HG02588 (cell line): ENCODE results near the gene CDK11B.

Experiments used
- ATAC-seq: cut with Tn5 transposase; IDR thresholded peaks from one replicate; pipeline ENCODE4 v1.9.1; 2021; ENCODE audit warnings: mild to moderate bottlenecking, moderate library complexity; ENCODE audit not compliant: unreplicated experiment

CDK11B gene

DNA sequence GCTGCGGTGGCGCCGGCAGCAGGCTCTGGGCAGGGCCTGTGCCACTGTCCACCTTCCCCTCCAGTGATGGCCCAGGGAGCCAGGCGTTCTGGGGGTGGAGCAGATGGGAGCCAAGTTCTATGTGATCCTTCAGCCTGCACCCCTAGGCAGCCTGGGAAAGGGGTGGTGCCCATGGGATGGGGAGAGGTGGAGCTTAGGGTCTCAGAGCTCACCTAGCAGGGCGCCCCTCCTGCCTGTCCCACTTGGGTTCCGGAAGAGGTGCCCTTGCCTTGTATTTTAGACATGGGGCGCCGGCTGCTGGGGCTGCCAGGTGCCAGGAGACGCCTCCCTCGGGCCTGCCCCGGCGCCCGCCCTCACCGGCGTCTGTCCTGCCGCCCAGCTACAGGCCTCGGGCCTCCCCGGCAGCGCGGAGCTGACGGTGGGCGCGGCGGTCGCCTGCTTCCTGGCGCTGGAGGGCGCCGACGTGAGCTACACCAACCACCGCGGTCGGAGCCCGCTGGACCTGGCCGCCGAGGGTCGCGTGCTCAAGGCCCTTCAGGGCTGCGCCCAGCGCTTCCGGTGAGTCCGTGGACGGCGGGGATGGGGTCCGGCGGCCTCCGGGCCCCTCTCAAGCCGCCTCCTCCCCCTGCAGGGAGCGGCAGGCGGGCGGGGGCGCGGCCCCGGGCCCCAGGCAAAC lies 29.9 kb downstream of the CDK11B start:
- ATAC-seq: no peak

DNA sequence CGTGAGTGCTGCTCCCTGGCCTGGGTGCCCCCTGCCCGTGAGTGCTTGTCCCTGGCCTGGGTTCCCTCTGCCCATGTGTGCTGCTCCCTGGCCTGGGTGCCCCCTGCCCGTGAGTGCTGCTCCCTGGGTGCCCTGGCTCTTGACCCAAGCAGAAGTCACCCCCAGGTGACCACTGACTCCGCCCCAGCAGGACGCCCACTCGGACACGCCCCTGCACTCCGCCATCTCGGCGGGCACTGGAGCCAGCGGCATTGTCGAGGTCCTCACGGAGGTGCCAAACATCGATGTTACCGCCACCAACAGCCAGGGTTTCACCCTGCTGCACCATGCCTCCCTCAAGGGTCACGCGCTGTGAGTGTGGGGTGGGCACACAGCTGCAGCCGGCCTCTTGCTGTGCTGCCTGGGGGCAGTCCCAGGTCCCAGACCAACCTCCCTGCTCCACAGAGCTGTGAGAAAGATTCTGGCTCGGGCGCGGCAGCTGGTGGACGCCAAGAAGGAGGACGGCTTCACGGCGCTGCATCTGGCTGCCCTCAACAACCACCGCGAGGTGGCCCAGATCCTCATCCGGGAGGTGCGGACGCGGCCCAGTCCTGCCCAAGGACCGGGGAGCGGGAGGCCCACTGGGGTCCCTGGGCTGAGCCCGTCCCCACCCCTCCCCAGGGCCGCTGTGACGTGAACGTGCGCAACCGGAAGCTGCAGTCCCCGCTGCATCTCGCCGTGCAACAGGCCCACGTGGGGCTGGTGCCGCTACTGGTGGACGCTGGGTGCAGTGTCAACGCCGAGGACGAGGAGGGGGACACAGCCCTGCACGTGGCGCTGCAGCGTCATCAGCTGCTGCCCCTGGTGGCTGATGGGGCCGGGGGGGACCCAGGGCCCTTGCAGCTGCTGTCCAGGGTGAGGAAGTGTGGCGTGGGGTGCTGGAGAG lies 30.7 kb downstream of the CDK11B start:
- ATAC-seq: no peak

DNA sequence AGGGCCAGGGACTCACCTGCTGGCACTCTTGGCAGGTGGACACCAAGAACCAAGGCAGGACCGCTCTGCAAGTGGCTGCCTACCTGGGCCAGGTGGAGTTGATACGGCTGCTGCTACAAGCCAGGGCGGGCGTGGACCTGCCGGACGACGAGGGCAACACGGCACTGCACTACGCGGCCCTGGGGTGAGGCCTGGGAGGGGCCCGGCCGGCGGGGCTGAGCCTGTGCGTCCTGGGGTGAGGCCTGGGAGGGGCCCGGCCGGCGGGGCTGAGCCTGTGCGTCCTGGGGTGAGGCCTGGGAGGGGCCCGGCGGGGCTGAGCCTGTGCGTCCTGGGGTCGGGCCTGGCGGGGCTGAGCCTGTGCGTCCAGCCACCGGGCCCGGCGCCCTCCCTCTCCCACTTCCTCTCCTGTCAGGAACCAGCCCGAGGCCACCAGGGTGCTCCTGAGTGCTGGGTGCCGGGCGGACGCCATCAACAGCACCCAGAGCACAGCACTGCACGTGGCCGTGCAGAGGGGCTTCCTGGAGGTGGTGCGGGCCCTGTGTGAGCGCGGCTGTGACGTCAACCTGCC lies 31.5 kb downstream of the CDK11B start:
- no peak for ATAC-seq

DNA sequence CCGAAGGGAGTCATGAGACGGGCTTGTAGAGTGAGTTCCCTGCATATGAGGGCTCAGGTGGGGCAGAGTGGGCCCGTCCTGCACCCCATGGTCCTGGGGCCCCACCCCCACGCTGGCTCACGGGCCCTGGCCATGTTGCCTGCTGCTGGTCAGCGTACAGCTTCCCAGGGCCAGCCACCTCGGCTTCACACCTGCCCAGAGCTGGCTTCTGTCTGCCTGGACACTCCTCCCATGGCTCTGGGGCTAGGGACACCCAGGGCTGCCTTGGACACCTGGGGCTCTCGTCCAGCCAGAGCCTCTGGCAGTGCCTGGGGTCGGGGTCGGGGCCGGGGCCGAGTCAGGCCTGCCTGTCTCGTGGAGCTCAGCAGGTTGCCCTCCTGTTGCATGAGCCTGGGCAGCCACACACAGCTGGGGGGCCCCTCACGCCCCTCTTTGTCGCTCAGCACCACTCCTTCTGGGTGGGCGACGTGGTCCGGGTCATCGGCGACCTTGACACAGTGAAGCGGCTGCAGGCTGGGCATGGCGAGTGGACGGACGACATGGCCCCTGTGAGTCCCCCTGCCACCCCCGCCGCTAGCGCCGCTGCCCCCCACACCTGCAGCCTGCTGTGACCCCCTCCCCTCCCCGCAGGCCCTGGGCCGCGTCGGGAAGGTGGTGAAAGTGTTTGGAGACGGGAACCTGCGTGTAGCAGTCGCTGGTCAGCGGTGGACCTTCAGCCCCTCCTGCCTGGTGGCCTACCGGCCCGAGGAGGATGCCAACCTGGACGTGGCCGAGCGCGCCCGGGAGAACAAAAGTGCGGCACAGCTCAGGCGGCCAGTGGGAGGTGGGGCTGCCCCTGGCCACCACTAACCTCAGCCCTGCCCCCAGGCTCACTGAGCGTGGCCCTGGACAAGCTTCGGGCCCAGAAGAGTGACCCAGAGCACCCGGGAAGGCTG lies 32.3 kb downstream of the CDK11B start:
- no peak for ATAC-seq

DNA sequence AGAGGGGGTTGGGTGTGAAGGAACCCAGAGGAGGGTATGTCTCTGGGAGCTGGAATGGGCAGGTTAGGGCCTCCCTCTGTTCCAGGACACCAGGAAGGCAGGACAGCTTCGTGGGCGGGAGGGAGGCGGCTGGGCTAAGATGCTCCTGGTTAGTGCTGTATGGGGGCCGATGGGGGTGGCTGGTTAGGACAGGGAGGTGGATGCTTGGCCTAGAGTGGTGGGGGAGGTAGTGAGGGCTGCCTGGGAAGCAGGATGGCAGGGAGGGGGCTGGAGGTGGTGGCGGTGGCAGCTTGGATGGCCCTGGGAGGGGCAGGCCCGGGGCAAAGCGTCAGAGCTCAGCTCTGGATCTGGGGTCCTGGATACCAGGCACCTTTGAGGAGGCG lies 33.0 kb downstream of the CDK11B start:
- ATAC-seq: no peak

DNA sequence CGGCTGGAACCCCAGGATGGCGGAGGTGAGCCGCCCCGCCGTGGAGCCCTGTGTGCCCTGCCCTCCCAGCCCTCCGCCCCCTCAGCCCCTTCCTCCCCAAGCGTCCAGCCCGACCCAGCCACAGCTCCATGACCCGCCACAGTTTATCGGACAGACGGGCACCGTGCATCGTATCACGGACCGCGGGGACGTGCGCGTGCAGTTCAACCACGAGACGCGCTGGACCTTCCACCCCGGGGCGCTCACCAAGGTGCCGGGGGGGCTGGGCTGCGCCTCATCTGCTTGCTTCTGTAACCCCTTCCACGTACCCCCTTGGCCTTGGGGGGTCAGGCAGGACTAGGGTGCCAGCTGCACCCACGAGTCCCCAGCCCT lies 33.4 kb downstream of the CDK11B start:
- no peak for ATAC-seq

DNA sequence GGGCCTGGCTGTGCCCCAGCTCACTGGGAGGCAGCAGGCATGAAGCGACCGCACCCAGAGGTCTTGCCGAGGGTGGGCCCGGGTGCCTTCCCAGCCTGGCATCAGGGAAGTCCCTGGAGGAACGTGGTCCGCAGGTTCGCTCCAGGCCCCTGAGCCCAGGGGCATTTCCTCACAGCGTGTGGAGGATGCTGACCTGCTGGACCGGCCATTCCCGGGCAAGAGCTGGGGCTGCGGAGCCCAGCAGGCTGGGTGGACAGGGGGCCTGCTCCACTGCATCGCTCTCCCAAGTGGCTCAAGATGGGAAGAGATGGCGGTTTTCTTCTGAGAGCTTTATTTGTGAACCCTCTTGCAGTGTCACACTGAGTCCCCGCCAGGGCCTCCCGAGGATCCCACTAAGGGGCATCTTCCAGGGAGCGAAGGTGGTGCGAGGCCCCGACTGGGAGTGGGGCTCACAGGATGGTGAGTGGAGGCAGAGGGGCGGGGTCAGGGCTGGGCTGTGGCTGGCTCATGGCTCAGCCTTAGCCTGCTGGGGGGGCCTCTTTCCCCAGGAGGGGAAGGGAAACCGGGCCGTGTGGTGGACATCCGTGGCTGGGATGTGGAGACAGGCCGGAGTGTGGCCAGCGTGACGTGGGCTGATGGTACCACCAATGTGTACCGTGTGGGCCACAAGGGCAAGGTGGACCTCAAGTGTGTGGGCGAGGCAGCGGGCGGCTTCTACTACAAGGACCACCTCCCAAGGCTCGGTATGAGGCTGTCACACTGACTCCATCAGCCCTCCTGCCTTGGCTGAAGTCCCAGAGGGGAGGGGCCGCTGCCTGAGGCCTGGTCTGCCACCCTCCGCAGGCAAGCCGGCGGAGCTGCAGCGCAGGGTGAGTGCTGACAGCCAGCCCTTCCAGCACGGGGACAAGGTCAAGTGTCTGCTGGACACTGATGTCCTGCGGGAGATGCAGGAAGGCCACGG lies 34.1 kb downstream of the CDK11B start:
- ATAC-seq: no peak

DNA sequence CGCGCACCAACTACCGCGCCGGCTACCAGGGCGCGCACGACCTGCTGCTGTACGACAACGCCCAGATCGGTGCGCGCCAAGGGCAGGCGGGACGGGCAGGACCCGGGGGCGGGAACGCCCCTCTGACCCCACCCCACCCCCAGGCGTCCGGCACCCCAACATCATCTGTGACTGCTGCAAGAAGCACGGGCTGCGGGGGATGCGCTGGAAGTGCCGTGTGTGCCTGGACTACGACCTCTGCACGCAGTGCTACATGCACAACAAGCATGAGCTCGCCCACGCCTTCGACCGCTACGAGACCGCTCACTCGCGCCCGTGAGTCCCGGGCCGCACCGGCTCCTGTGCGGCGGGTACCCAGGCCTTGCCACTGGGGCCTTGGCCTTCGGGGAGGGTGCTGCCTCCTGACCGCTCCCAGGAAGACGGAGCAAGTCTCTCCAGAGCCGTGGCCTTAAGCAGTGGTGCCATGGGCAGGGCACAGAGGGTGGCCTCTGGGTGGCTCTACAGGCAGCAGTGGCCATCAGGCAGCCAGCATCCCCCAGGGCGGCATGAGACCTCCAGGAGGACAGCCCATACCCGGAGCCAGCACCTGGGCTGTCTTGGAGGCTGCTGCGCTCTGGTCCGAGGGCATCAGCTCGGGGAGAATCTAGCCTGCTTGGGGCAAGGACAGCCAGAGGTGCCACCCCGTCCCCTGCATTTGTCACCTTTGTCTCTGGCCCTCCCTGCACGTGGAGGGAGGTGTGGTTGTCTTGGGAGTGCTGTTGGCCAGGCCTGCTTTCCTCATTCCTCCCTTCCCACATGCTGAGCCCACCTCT lies 35.0 kb downstream of the CDK11B start:
- no peak for ATAC-seq

DNA sequence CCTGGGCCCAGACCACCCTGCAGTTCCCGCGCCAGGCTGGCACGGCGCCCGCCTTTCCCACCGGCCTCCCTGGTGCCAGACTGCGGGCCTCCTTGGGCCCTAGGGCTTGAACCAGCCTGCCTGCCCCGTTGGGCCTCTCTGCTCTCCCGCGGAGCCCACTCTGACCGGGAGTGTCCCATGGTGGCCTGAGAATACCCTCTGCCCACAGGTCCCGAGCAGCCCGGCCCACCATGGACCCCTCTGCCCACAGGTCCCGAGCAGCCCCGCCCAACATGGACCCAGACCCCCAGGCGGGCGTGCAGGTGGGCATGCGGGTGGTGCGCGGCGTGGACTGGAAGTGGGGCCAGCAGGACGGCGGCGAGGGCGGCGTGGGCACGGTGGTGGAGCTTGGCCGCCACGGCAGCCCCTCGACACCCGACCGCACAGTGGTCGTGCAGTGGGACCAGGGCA lies 35.6 kb downstream of the CDK11B start:
- ATAC-seq: no peak

DNA sequence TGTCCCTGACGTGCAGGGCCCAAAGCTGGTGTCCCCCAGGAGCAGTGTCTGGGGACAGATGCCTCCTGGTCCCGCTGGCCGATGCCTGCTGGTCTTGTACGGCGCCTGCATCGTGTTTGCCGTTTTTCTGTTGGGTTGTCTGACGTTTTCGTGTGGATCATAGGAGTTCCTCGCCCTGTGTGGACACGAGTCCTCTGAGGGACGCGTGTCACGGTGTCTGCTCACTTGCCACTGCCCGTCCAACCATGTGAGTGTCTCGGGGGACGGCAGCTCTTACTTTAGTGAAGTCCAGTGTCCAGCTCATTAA lies 36.1 kb downstream of the CDK11B start:
- ATAC-seq: no peak

DNA sequence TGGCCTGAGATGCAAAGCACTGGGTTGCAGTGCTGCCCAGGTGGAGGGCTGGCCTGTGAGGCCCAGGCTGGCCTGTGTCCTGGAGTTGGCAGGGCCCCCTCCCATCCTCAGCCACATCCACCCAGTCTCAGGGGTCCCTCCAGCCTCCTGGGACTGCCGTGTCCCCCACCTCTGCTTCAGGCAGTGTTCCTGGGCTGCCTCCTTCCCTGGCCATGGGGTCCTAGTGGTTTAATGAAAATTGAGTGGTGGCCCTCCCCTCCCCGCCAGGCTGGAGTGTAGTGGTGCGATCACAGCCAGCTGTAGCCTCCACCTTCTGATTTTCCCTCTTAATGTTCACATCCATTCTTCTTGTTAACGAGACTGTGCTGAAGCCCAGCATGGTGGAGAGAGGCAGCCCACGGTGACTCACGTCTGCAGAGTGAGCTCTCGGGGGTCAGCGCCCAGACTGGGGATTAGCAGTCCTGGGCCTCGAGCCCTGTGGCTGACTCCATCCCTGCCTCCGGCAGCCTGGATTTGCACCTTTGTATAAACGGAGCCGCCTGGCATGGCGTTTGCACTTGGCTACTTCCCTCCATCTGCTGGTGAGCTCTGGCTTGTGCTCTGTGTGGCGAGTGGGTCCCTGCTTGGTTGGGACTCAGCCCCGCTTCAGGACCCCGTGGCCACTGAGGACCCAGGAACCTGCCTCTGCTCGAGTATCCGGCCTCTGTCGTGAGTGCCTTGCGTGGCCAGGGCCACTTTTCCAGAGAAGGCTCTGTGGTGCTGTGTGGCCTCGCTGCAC lies 36.6 kb downstream of the CDK11B start:
- ATAC-seq: no peak

DNA sequence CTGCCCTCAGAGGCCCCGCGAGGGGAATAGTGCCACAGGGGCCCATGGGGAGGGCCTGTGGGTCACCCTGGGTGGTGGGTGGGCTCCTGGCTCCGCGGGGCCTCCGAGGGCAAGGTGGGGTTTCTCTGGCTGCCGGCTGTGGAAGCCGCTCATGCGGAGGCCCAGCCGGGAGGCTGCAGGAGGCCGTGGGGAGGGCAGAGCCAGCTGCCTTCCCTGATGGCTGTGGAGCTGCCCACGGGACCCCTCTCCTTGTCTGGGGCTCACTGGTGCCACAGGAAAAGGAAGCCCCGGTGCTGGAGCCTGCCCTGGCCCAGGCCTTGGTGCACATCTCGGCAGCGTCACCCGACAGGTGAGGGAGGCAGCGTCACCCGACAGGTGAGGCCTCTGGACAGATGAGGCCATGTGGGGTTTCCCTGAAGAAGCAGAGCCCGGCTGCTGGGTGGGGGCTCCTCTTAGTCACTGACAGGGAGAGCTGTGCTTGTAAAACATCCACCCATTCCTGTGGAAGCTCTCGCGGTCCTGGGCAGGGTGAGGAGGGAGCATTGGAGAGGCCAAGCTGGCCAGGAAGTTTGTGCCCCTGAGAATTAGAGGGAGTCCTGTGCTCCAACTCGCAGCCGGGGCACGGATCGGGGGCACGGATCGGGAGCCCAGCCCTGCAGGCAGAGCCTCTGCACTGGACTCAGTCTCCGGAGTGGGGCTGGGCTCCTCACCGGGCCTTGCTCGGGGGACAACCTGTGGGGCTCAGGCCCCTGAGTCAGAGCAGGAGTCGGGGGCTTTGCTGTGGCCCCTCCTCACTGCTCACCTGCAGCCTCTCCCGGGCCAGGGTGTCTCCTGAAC lies 37.4 kb downstream of the CDK11B start:
- ATAC-seq: no peak

DNA sequence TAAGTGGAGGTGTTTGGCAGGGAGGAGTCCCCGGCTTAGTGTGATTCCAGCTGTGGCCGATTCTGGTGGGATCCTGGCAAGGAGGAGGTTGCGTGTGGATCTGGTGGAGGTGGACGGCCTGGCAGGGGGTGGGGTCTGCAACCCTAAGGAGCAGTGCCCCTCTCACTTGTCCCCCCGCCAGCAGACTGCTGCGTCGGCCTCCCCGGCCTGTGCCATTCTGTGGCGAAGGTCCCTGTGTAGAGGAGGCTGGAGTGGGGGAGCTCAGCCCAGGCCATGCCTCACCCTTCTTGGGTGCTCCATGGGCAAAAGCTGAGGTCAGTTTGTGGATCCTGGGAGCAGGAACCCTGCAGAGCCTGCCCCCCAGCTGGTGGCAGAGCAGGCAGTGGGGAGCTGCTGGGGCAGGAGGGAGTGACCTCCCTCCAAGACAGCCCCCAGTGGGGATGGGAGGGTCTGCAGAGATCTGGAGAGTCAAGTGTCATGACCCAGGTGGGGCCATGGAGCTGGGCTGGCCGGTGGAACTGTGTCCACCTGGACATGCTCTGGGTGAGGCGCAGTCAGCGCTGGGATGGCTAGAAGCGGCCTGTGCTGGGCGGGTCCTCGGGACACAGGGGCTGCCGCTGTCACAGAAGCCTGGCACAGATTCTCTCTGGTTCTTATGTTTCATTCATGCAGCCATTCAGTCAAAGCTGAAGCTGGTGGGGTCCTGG lies 38.2 kb downstream of the CDK11B start:
- no peak for ATAC-seq

DNA sequence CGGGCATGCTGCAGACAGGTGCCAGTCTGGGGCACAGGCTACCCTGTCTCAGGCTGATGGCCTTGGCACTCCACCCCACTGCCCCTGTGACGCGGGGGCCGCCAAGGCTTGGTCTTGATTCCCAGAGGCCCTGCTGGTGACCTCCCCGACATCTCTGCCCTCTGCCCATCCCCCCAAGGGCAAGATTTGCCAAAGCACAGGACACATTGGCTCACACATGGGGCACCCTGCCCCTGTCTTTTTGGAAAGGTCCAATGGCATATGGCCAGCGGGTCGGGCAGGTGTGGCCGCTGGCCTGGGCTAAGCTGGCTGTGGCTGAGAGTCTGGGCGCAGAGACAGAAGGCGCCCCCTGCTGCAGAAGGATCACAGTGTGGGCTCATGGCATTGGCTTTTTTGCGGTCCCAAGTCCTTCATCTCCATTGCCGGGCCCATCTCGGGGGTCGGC lies 38.9 kb downstream of the CDK11B start:
- no peak for ATAC-seq

DNA sequence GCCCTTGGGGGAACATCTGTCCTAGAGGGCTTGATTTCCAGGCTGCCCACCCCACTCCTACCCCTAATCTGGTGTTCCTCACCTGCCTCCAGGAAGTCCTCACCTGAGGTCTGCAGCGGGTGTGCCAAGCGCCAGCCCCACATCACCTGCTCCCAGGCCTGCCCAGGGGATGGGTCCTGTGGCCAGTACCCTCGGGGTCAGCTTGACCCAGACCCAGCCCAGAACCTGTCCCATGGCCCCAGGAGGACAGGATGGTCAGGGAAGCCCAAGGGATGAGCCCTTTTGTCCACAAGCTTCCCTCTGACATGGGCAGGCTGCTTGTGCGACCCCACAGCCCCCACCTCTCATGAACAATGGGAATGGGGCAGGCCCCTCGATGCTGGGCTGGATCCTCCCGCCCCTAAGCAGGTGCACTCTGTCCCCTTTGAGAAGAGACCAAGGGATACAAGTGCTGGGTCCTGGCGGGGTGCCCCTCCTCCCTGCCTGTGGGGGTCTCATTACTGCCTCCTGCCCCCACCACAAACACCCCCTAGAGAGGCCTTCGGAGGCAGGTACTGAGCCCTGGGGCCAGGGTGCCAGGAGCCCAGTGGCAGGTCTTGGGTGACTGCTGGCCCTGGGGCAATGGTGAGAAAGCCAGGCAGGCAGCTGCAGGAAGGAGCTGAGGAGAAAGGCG lies 40.3 kb downstream of the CDK11B start:
- ATAC-seq: no peak

DNA sequence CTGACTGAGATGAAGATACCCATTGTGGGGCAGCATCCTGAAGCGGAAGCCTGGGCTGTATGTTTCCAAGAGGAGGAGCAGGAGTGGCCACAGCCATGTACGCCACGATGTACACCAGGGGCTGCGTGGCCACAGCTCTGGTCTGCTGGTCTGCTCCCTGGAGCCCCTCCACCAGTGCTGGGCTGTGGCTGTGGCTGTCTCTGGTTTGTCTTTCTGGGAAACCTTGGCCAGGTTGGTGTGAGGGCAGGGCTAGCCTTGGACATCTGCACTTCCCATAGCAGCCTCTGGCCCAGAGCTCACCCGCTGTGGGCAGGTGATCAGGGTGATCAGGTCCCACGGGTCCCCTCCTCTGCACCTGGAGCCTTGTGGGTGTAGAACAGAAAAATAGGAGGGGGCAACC lies 40.9 kb downstream of the CDK11B start:
- no peak for ATAC-seq
